ENCODE data around the gene MPHOSPH9.
"Not testable (repeated sequence)": the region's sequence is repeated elsewhere in the genome, so short reads cannot be mapped to it uniquely, and the experiment has no call there.

DNA sequence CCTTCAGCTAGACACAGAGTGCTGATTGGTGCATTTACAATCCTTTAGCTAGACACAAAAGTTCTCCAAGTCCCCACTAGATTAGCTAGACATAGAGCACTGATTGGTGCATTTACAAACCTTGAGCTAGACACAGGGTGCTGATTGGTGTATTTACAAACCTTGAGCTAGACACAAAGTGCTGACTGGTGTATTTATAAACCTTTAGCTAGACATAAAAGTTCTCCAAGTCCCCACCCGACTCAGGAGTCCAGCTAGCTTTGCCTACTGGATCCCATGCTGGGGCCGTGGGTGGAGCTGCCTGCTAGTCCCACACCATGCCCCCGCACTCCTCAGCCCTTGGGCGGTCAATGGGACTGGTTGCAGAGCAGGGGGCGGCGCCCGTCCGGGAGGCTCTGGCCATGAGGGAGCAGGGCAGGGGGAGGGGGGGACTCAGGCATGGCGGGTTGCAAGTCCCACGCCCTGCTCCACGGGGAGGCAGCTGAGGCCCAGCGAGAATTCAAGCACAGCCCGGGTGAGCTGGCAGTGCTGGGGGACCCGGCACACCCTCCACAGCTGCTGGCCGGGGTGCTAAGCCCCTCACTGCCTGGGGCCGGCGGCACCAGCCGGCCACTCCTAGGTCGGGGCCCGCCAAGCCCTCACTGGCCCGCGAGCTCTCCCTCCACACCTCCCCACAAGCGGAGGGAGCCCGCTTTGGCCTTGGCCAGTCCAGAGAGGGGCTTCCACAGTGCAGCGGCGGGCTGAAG, 16.2 kb upstream of the MPHOSPH9 start:
- TF ChIP-seq, protein P1, sequence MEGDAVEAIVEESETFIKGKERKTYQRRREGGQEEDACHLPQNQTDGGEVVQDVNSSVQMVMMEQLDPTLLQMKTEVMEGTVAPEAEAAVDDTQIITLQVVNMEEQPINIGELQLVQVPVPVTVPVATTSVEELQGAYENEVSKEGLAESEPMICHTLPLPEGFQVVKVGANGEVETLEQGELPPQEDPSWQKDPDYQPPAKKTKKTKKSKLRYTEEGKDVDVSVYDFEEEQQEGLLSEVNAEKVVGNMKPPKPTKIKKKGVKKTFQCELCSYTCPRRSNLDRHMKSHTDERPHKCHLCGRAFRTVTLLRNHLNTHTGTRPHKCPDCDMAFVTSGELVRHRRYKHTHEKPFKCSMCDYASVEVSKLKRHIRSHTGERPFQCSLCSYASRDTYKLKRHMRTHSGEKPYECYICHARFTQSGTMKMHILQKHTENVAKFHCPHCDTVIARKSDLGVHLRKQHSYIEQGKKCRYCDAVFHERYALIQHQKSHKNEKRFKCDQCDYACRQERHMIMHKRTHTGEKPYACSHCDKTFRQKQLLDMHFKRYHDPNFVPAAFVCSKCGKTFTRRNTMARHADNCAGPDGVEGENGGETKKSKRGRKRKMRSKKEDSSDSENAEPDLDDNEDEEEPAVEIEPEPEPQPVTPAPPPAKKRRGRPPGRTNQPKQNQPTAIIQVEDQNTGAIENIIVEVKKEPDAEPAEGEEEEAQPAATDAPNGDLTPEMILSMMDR (IDR thresholded peaks at IDR 0.05): not testable (repeated sequence)
- not testable (repeated sequence) for TF ChIP-seq ZFX (IDR thresholded peaks at IDR 0.05; ENCODE audit: borderline replicate concordance)

Data from 22Rv1 (cell line).